ENCODE measurements around the gene B4GAT1.
"Not testable (repeated sequence)": the region's sequence is repeated elsewhere in the genome, so short reads cannot be mapped to it uniquely, and the experiment has no call there.

Gene B4GAT1

DNA sequence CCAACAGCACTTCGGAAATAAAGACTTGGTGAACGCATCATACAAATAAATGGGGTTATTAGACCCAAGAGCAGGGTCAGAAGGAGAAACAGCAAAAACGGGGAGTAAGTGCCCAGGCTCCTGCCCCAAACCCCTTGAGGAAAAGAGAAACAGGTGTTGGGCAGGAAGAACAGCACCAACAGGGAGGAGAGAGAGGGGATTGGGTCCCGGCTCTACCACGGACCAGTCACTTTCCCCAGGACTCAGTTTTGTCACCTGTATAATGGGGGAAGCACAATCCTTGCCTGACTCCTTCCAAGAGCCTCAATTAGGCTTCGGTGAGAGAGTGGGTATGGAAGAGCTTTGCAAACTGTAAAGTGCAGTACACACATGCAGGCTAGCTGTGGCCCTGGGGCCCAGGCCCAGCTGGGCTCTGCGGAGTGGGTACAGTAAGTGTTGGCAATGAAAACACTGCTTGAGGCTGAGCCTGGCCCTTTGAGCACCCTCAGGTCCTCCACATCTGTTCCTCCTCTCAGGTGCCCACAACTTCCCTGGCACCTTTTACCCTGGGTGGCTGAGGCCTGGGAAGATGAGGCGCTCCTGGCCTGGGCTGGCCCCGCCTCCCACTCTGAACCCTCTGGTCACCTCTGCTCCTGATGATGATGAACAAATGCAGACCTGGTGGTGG, 15.2 kb upstream of the B4GAT1 start:
- no peak for DNase-seq

DNA sequence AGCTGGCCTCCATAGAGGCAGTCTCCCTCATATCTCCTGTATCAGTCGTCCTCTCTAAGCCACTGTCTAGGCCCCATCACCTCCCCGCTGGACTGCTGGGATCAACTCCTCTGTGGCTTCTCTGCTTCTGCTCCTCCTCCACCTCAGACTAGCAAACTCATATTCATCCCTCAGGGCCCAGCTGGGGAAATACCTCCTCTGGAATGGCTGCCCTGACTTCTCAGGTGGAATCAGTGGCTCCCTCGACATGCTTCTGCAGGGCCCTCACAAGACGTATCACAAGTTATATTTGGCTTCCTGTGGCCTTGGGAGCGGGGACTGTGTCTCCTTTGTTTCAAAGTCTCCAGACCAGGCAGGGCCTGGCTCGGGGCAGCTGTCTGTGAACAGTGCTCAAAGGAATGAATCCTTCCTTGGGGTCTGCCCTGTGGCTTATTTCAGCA, 14.1 kb upstream of the B4GAT1 start:
- no peak for DNase-seq

GRCh38 chr11:66360406-66361073, 13.1 kb upstream of the B4GAT1 start:
- no peak for DNase-seq

- DNase-seq, result no peak
These were observed 12.2 kb upstream of the B4GAT1 start for GRCh38 chr11:66359662-66360087.

DNA sequence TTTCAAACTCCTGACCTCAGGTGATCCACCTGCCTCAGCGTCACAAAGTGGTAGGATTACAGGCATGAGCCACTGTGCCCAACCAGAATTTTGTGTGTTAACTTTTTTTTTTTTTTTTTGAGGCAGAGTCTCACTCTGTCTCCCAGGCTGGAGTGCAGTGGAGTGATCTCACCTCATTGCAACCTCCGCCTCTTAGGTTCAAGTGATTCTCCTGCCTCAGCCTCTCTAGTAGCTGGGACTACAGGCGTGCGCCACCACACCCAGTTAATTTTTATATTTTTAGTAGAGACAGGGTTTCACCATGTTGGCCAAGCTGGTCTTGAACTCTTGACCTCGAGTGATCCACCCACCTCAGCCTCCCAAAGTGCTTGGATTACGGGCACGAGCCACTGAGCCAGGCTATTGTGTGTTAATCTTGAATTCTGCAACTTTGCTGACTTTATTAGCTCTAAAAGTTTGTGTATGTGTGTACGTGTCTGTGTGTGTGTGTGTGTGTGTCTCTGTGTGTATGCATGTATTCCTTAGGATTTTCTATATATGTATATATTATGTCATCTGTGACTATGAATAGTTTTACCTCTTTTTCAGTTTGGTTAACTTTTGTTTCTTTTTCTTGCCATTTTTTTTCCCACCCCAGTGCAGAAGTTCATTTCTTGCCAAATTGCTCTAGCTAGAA, 3.3 kb upstream of the B4GAT1 start:
- DNase-seq, result not testable (repeated sequence)

GRCh38 chr11:66349084-66349386, 1.6 kb upstream of the B4GAT1 start:
- no peak for DNase-seq

DNA sequence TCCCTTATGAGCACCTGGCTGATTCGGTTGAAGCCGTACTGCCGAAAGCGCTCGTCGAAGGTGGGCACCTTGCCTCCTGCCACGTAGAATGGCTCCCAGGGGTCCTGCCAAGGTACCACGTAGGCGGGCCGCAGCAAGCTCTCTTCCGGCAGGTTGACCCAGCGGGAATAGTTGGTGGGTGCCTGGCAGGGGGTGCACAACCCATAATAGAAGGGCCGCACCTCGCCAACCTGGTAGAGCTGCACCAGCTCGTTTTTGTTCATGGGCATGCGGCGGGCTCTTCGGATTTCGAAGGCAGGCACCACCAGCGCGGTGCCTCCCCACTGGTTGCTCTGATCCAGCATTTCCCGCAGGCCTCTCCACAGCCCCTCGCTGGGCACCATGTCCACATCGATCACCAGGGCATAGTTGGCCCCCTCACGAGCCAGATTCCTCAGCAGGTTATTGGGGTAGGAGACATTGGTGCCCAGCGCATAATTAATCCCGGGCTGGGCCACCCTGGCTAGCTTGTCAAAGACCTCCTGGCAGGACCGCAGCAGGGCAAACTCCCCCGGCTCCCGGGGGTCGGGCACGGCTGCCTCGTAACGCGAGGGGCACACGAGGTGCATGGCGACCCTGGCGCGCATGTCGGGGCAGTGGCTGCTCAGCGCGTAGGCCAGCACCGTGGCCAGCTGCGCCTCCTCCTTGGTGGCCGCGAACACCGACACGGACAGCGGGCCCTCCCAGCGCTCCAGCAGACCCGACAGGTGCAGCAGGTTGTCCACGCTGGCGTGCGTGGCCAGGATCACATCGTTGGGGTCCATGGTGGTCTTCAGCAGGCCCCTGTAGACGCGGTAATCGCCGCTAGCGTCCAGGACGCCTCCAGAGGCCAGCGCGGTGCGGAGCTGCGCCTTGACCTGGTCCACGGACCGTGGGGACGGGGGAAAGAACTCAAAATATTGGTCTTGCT, 679 bp downstream of the B4GAT1 start:
- DNase-seq, result peak in 1 of 2 experiments; percentile 70

- no peak for DNase-seq
These were observed 2.1 kb downstream of the B4GAT1 start for GRCh38 chr11:66345316-66345649.

- peak; percentile 96 to 98 for DNase-seq
These were observed 2.7 kb downstream of the B4GAT1 start, which contains the start of gene BRMS1 for GRCh38 chr11:66344550-66345315. BRMS1 (minus strand) TSS chr11:66345104; CDS start chr11:66342234, 2,870 bp downstream.

- no peak for DNase-seq
These were observed 4.3 kb downstream of the B4GAT1 start for GRCh38 chr11:66343176-66343575.

GRCh38 chr11:66341502-66342126, 5.8 kb downstream of the B4GAT1 start:
- no peak for DNase-seq

- DNase-seq, result no peak
These were observed 6.6 kb downstream of the B4GAT1 start for GRCh38 chr11:66340596-66341501.

- no peak for DNase-seq
These were observed 7.5 kb downstream of the B4GAT1 start for GRCh38 chr11:66339686-66340483.

GRCh38 chr11:66339162-66339675, 8.2 kb downstream of the B4GAT1 start:
- DNase-seq, result no peak

GRCh38 chr11:66338276-66339161, 8.9 kb downstream of the B4GAT1 start:
- DNase-seq, result no peak

DNA sequence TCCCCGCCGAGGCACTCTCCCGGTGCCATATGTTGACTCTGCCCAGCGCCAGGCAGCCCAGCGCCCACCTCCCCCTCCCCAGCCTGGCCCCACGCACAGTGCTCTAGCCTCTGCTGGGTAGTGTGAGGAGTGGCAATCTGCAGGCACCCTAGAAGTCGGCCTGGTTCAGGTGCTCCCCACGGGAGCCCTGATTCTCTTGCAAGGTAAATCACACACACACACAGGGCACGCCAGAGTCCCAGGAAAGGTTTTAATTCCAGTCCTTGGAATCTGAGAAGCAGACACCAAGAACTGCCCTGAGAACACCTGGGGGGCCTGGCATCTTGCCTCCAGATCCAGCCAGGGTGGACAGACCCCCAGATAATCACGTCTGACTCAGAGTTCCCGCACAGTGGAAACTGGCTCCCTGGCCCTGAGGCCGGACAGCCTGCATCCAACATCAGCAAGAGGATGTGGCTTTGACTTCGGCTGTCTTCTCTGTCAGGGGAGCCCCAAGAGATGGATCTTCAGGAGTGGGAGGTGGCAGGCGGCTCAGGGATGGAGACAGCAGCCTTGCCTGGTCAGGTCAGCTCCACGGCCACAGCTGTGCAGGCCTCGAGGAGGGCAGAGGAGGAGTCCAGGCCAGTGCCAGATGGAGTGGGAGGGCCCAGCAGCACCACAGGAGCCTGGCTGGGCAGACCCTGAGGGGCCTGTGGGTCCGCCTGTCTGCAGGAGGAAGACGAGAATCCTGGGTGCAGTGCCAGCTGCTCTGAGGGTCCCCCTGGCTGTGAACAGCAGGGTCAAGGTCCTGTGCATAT, 10.1 kb downstream of the B4GAT1 start:
- no peak for DNase-seq
